ENCODE results near the gene ARL8B.

DNA sequence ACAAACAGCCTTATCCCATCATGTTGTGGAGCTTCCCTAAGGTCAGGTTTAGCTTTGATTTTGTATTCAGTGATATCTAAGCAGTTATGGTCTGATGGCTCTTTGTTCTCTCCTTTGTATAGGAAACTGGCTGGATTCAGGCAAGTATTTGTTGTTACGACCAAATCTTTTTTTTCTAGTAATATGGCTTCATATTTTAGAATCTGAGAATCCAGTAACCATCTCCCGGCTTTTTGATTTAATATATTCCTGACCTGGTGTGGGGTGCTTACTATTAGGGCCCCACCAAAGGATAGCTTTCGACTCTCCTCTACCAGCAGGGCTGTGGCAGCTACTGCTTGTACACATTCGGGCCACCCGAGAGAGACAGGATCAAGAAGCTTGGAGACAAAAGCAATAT, 23.0 kb downstream of the ARL8B start:
- TF ChIP-seq CTCF (IDR thresholded peaks at IDR 0.05) (no peak), POLR2AphosphoS5 (IDR thresholded peaks at IDR 0.05) (no peak)

All from breast epithelium (tissue), 3 donors.